ENCODE results near the gene UAP1.

Gene UAP1

DNA sequence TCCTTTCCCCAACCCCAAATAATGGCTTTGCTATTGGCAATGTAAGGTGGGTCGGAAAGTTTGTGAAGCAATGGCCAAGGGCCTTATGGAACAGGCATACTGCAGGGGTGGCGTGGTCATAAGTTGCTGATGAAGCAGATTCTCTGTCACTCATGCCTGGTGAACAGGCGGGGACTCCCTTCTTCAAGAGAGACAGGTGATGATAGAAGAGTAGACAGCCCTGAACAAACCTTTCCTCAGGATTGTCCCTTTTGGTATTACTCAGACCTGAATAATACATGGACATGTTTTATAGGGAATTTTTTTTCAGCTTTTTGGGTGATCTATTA lies 83.4 kb downstream of the UAP1 start:
- no peak for DNase-seq
- intact Hi-C loops (cut with DNase I), result no loop called here

DNA sequence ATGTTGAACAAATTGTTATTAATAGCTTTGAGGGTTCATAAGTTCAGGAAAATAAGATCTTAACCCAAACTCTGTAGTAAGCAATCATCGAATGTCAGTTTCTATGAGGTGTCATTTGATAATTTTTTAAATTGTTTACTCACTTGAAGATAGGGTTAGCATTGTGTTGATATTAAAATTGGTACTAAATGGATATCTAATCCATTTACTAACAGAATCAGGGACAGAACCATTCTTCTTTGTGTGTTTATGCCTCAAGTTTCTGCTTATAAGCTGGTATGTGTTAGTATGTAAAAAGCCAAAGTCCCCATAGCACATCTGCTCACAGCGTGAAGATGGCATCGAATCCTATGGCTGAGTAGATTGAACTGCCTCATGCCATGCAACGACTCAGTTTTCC lies 84.1 kb downstream of the UAP1 start:
- DNase-seq, result no peak
- intact Hi-C loops (cut with DNase I), result no loop called here

DNA sequence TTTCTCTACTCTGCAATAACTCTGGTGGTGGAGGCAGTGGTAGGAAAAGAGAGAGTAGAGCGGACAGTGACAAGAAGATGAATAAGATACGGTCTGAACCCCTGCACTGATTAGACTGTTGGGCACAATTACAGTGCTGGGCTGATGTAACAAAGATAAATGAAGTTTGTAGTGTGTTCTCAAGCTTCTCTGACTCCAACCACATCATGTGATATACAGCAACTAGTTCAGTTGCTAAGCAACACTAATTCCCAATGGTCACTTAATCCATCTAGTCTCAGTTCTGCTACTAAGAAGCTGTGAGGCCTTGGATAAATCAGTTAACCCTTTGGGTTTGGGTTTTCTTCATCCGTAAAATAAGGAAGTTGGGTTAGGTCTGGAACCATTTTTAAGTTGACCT lies 88.1 kb downstream of the UAP1 start:
- intact Hi-C loops (cut with DNase I), result no loop called here
- no peak for DNase-seq

Measured in posterior cingulate gyrus (tissue), 11 donors.